HepG2 (cell line): Measurements from ENCODE around the gene FMNL1. TPM values are rescaled to one million over a fixed set of nuclear protein-coding genes. Genes with fewer than 3 reads are reported as not detected.

Source experiments
- GATAD2A ChIP-seq: IDR thresholded peaks from 2 replicates; pipeline ENCODE4 v1.6.1; 2016
- GMEB1 ChIP-seq: sonication (generic); formaldehyde crosslinking; IDR thresholded peaks from 2 replicates; pipeline ENCODE4 v1.5.1; 2020; ENCODE audit warnings: missing genetic modification reagents, mild to moderate bottlenecking, borderline replicate concordance
- IRX3 ChIP-seq: sonication (generic); formaldehyde crosslinking; IDR thresholded peaks from 2 replicates; pipeline ENCODE4 v1.8.1; 2023; ENCODE audit warnings: mild to moderate bottlenecking, low read depth, missing genetic modification reagents, borderline replicate concordance
- ISL2 ChIP-seq: sonication (generic); formaldehyde crosslinking; IDR thresholded peaks from 2 replicates; pipeline ENCODE4 v1.5.0; 2020; ENCODE audit warnings: missing genetic modification reagents
- KAT8 ChIP-seq: IDR thresholded peaks from 2 replicates; pipeline ENCODE4 v1.6.1; 2016; ENCODE audit warnings: missing genetic modification reagents, missing compliant biosample characterization
- KDM5B ChIP-seq: sonication (generic); formaldehyde crosslinking; IDR thresholded peaks from 2 replicates; pipeline ENCODE4 v1.4.0; 2020; ENCODE audit warnings: missing genetic modification reagents, mild to moderate bottlenecking, borderline replicate concordance
- LBX2 ChIP-seq: sonication (generic); formaldehyde crosslinking; IDR thresholded peaks from 2 replicates; pipeline ENCODE4 v1.5.0; 2020; ENCODE audit warnings: missing genetic modification reagents, mild to moderate bottlenecking, borderline replicate concordance
- NR2F2 ChIP-seq: IDR thresholded peaks from 2 replicates; pipeline ENCODE4 v1.6.1; 2012; ENCODE audit warnings: low read depth, inconsistent platforms, borderline replicate concordance
- SATB2 ChIP-seq: sonication (generic); formaldehyde crosslinking; IDR thresholded peaks from 2 replicates; pipeline ENCODE4 v1.5.0; 2020; ENCODE audit warnings: missing genetic modification reagents
- SNAI1 ChIP-seq: sonication (generic); formaldehyde crosslinking; IDR thresholded peaks from 2 replicates; pipeline ENCODE4 v1.5.0; 2020; ENCODE audit warnings: mild to moderate bottlenecking, missing genetic modification reagents, borderline replicate concordance
- TBL1XR1 ChIP-seq: fragments of 150-350 bp; IDR thresholded peaks from 2 replicates; pipeline ENCODE4 v1.6.1; 2014; ENCODE audit warnings: borderline replicate concordance, low read length; ENCODE audit not compliant: partially characterized antibody
- ZNF20 ChIP-seq: sonication (generic); formaldehyde crosslinking; IDR thresholded peaks from 2 replicates; pipeline ENCODE4 v1.4.0; 2020; ENCODE audit warnings: mild to moderate bottlenecking, moderate library complexity, missing genetic modification reagents
- ZNF296 ChIP-seq: sonication (generic); formaldehyde crosslinking; conservative IDR thresholded peaks from 2 replicates; pipeline ENCODE4 v1.5.0; 2020; ENCODE audit warnings: mild to moderate bottlenecking, missing genetic modification reagents
- ZNF335 ChIP-seq: sonication (generic); formaldehyde crosslinking; IDR thresholded peaks from 2 replicates; pipeline ENCODE4 v1.4.0; 2020; ENCODE audit warnings: missing genetic modification reagents
- ZNF33B ChIP-seq: sonication (generic); formaldehyde crosslinking; IDR thresholded peaks from 2 replicates; pipeline ENCODE4 v1.5.1; 2020; ENCODE audit warnings: mild to moderate bottlenecking, missing genetic modification reagents
- ZSCAN25 ChIP-seq: sonication (generic); formaldehyde crosslinking; IDR thresholded peaks from 2 replicates; pipeline ENCODE4 v1.8.0; 2022; ENCODE audit warnings: mild to moderate bottlenecking, missing genetic modification reagents
- ZSCAN31 ChIP-seq: sonication (generic); formaldehyde crosslinking; IDR thresholded peaks from 2 replicates; pipeline ENCODE4 v1.5.0; 2020; ENCODE audit warnings: low read depth, mild to moderate bottlenecking, missing genetic modification reagents
- polyA plus RNA-seq, 8 experiments: library from polyadenylated mRNA; depleted of rRNA in 3 of 8; stranded (reverse) in 7 of 8; unstranded in 1 of 8; fragments of >200 nt; fragmentation: Illumina TruSeq in 4 of 8; extraction: Trizol in 4 of 8; gene quantifications; 2 replicates each; pipeline versions ENCODE4 v1.2.1 to v1.2.3, GENCODE V29; 2011 to 2016; ENCODE audit warnings: low read depth in 4 of 8, missing spikeins in 1 of 8, mixed read lengths in 1 of 8; ENCODE audit not compliant: insufficient read depth in 1 of 8
- total RNA-seq, 5 experiments: library from RNA; depleted of rRNA; stranded (reverse); fragments of >200 nt; fragmentation: Illumina TruSeq; extraction: Trizol; gene quantifications; 2 replicates each; pipeline ENCODE4 v1.2.3, GENCODE V29; 2016; ENCODE audit warnings: low read depth in 1 of 5
- TF ChIP-seq, protein P1 (sequence below): sonication (generic); formaldehyde crosslinking; IDR thresholded peaks from 2 replicates; pipeline ENCODE4 v1.4.0; 2020; ENCODE audit warnings: low read depth, mild to moderate bottlenecking, missing genetic modification reagents
- TF ChIP-seq, protein P2 (sequence below): sonication (generic); formaldehyde crosslinking; IDR thresholded peaks from 2 replicates; pipeline ENCODE4 v1.8.1; 2023; ENCODE audit warnings: mild to moderate bottlenecking, missing genetic modification reagents
- TF ChIP-seq, protein P3 (sequence below): sonication (generic); formaldehyde crosslinking; IDR thresholded peaks from 2 replicates; pipeline ENCODE4 v1.5.1; 2020; ENCODE audit warnings: missing genetic modification reagents, mild to moderate bottlenecking, borderline replicate concordance
- TF ChIP-seq, protein P4 (sequence below): sonication (generic); formaldehyde crosslinking; IDR thresholded peaks from 2 replicates; pipeline ENCODE4 v1.8.1; 2023; ENCODE audit warnings: missing genetic modification reagents, inconsistent platforms, borderline replicate concordance
- TF ChIP-seq, protein P5 (sequence below): IDR thresholded peaks from 2 replicates; pipeline ENCODE4 v1.6.1; 2016

Gene FMNL1
- total and polyA plus RNA-seq, 2 of the 13 experiments (the other 11 are each of a cell fraction or from before 2014, with no cell fraction given), result 0.53 to 0.70 TPM

DNA sequence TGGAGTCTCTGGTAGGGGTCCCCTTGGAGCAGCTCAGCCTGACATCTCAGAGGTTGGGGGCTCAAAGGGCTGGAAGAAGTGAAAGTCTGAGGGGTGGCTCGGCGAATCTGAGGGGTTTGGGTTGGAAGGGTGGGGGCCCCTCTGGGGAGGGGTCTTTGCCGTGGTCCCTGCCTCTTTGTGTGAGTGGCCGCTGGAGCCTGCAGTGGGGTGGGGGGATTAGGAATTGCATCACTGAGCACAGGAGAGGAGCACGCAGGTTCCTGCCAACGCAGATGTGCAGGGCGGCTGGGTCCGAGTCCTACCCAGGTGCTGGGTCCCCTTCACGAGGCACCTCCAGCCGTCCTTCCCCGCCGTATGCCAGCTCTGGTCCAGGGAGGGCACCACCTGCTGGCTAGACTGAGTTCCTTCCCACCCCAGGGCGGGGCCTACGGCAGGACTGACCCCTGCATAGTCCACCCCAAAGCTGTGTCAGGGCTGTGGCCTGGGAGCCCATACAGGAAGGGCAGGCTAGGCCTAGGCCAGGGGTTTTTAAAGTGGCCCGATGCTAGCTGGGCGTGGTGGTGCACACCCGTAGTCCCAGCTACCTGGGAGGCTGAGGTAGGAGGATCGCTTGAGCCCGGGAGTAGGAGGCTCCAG is 9.9 kb downstream of the FMNL1 start (continued):
- TF ChIP-seq GMEB1 (no peak), ISL2 (CRISPR knock-in tag) (peak; percentile 29; the same call in 1 of the 2 replicates), ZSCAN31 (CRISPR knock-in tag) (no peak), KDM5B (CRISPR knock-in tag) (peak; percentile 82), LBX2 (CRISPR knock-in tag) (no peak), NR2F2 (no peak), IRX3 (CRISPR knock-in tag) (no peak), KAT8 (peak; percentile 40; the same call in 1 of the 2 replicates), TBL1XR1 (no peak), GATAD2A (CRISPR knock-in tag) (peak; percentile 70), ZNF296 (CRISPR knock-in tag) (no peak), ZNF33B (0 out of 2 replicates have a peak, but pooled peaks have one; percentile 49), SNAI1 (peak; percentile 83; the same call in 1 of the 2 replicates), ZNF20 (CRISPR knock-in tag) (peak; percentile 73; the same call in 1 of the 2 replicates), ZNF335 (CRISPR knock-in tag) (no peak), ZSCAN25 (CRISPR knock-in tag) (no peak), SATB2 (CRISPR knock-in tag) (no peak)
- TF ChIP-seq, protein P1, sequence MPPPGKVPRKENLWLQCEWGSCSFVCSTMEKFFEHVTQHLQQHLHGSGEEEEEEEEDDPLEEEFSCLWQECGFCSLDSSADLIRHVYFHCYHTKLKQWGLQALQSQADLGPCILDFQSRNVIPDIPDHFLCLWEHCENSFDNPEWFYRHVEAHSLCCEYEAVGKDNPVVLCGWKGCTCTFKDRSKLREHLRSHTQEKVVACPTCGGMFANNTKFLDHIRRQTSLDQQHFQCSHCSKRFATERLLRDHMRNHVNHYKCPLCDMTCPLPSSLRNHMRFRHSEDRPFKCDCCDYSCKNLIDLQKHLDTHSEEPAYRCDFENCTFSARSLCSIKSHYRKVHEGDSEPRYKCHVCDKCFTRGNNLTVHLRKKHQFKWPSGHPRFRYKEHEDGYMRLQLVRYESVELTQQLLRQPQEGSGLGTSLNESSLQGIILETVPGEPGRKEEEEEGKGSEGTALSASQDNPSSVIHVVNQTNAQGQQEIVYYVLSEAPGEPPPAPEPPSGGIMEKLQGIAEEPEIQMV (CRISPR knock-in tag), result 0 out of 2 replicates have a peak, but pooled peaks have one; percentile 40
- TF ChIP-seq, protein P2, sequence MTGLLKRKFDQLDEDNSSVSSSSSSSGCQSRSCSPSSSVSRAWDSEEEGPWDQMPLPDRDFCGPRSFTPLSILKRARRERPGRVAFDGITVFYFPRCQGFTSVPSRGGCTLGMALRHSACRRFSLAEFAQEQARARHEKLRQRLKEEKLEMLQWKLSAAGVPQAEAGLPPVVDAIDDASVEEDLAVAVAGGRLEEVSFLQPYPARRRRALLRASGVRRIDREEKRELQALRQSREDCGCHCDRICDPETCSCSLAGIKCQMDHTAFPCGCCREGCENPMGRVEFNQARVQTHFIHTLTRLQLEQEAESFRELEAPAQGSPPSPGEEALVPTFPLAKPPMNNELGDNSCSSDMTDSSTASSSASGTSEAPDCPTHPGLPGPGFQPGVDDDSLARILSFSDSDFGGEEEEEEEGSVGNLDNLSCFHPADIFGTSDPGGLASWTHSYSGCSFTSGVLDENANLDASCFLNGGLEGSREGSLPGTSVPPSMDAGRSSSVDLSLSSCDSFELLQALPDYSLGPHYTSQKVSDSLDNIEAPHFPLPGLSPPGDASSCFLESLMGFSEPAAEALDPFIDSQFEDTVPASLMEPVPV (CRISPR knock-in tag), result 0 out of 2 replicates have a peak, but pooled peaks have one; percentile 58
- TF ChIP-seq, protein P3, sequence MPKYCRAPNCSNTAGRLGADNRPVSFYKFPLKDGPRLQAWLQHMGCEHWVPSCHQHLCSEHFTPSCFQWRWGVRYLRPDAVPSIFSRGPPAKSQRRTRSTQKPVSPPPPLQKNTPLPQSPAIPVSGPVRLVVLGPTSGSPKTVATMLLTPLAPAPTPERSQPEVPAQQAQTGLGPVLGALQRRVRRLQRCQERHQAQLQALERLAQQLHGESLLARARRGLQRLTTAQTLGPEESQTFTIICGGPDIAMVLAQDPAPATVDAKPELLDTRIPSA (CRISPR knock-in tag), result no peak
- TF ChIP-seq, protein P4, sequence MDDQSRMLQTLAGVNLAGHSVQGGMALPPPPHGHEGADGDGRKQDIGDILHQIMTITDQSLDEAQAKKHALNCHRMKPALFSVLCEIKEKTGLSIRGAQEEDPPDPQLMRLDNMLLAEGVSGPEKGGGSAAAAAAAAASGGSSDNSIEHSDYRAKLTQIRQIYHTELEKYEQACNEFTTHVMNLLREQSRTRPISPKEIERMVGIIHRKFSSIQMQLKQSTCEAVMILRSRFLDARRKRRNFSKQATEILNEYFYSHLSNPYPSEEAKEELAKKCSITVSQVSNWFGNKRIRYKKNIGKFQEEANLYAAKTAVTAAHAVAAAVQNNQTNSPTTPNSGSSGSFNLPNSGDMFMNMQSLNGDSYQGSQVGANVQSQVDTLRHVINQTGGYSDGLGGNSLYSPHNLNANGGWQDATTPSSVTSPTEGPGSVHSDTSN, result 0 out of 2 replicates have a peak, but pooled peaks have one; percentile 57
- TF ChIP-seq, protein P5, sequence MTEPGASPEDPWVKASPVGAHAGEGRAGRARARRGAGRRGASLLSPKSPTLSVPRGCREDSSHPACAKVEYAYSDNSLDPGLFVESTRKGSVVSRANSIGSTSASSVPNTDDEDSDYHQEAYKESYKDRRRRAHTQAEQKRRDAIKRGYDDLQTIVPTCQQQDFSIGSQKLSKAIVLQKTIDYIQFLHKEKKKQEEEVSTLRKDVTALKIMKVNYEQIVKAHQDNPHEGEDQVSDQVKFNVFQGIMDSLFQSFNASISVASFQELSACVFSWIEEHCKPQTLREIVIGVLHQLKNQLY (CRISPR knock-in tag), result no peak
